ENCODE data around the gene DICER1. TPM values are rescaled to one million over a fixed set of nuclear protein-coding genes. Genes with fewer than 3 reads are reported as not detected.

Gene DICER1
- total RNA-seq, 1 donor from 2014 or later = 134 TPM

DNA sequence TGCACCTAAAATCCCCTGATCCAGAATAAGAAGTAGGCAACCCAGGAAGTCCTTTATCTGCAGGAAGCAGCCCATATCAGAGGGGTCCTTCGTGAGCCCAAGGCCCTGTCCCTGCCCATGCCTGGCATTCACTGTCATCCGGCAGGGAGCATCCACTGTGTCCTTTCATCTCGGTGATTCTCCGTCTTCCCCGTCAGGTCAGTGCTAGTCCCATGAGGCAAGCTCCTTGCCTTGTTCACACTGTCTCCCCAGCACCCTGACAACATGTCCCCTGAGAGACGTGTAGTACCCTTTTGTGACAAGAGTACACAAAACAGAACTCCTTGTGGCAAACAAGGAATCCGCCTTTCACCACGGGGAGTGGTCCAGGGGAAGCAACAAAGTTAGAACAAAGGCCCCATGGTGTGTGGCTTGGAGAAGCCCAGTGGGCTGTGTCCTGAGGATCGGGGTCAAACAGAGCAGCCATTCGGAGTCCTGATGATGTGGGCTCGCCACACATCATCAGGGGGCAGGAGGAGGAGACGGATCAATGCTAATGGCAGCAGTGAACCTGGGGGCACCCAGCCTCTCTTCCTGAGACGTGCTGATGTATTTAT lies 112.1 kb downstream of the DICER1 start:
- TF ChIP-seq CTCF (IDR thresholded peaks at IDR 0.05) = no peak
- H3K4me3 ChIP-seq = no peak overlapping the region
- no peak overlapping the region for H3K27ac ChIP-seq
- intact Hi-C loops (cut with DNase I) = no loop called here
- H3K36me3 ChIP-seq = no peaks in the 10 kb centered on the region
- peaks cover 0 to 3% of the 10 kb centered on the region in 2 donors for H3K4me1 ChIP-seq
- H3K9me3 ChIP-seq = no peaks in the 10 kb centered on the region
- peak in 1 of 2 donors; percentile 46 for DNase-seq (ENCODE audit: low spot score in 2 of 2)
- H3K27me3 ChIP-seq = no peaks in the 10 kb centered on the region

- Histone ChIP-seq H3K27me3 (no peaks in the 10 kb centered on the region), H3K36me3 (no peaks in the 10 kb centered on the region), H3K9me3 (no peaks in the 10 kb centered on the region), H3K4me3 (no peak overlapping the region), H3K27ac (no peak overlapping the region), H3K4me1 (peaks cover 0 to 3% of the 10 kb centered on the region in 2 donors)
- TF ChIP-seq CTCF (IDR thresholded peaks at IDR 0.05) = no peak
- DNase-seq (ENCODE audit: low spot score in 2 of 2) = peak in 1 of 2 donors; percentile 37
- intact Hi-C loops (cut with DNase I) = no loop called here
These were observed 112.7 kb downstream of the DICER1 start for GRCh38 chr14:95044463-95045105.

GRCh38 chr14:95043732-95044462 lies 113.4 kb downstream of the DICER1 start:
- Histone ChIP-seq H3K36me3 (no peaks in the 10 kb centered on the region), H3K4me3 (no peak overlapping the region), H3K9me3 (no peaks in the 10 kb centered on the region), H3K27ac (no peak overlapping the region), H3K27me3 (no peaks in the 10 kb centered on the region), H3K4me1 (peaks cover 0 to 3% of the 10 kb centered on the region in 2 donors)
- TF ChIP-seq CTCF (IDR thresholded peaks at IDR 0.05) = no peak
- intact Hi-C loops (cut with DNase I) = no loop called here
- peak in 1 of 2 donors; percentile 28 for DNase-seq (ENCODE audit: low spot score in 2 of 2)

GRCh38 chr14:95043314-95043713 lies 114.0 kb downstream of the DICER1 start:
- intact Hi-C loops (cut with DNase I) = no loop called here
- no peak for DNase-seq (ENCODE audit: low spot score in 2 of 2)
- H3K36me3 ChIP-seq = no peaks in the 10 kb centered on the region

GRCh38 chr14:95041477-95042020 lies 115.8 kb downstream of the DICER1 start:
- Histone ChIP-seq H3K4me3 (no peak overlapping the region), H3K4me1 (peaks cover 0 to 3% of the 10 kb centered on the region in 2 donors), H3K27me3 (no peaks in the 10 kb centered on the region), H3K9me3 (no peaks in the 10 kb centered on the region), H3K36me3 (no peaks in the 10 kb centered on the region), H3K27ac (peak overlapping the region in 1 of 2 donors; percentile 52)
- intact Hi-C loops (cut with DNase I) = no loop called here
- DNase-seq (ENCODE audit: low spot score in 2 of 2) = no peak
- no peak for TF ChIP-seq CTCF (IDR thresholded peaks at IDR 0.05)

More at GRCh38 chr14:95043314-95043713, 114.0 kb downstream of the DICER1 start:
- no peak for TF ChIP-seq CTCF (IDR thresholded peaks at IDR 0.05)
- Histone ChIP-seq H3K4me3 (no peak overlapping the region), H3K27ac (no peak overlapping the region), H3K27me3 (no peaks in the 10 kb centered on the region), H3K9me3 (no peaks in the 10 kb centered on the region), H3K4me1 (peaks cover 0 to 3% of the 10 kb centered on the region in 2 donors)

All from ascending aorta (tissue), 2 donors.